HS-5 (cell line): ENCODE measurements around the gene PEAK3.
"Not testable (repeated sequence)": the region's sequence is repeated elsewhere in the genome, so short reads cannot be mapped to it uniquely, and the experiment has no call there.

Source experiments
- DNase-seq: peaks from one replicate; pipeline ENCODE4 v3.0.0-alpha.2; 2012; ENCODE audit warnings: low read depth

The PEAK3 gene

GRCh38 chr19:2288818-2289713, 7.1 kb upstream of the PEAK3 start:
- no peak for DNase-seq

DNA sequence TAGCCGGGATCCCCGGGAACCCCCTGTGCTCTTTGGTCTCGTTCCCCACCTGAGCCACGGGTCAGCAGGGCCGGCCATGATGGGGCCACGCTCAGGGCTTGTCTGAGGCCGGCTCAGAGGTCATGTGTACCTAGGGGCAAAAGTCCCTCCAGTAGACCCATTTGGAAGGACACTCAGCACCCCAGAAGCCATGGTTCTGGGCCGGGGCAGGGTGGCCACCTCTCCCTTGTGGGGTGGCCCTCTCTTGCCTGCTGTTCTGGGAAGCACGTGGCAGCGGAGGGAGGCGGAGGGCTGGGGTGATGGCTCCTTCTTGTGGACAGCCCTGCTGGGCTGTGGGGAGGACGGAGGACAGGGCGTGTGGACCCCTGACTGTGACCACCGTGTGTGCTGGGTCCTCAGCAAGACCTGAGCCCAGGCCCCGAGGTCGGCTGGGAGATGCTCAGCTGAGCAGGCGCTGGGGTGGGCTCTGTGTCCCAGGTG, 6.4 kb upstream of the PEAK3 start:
- no peak for DNase-seq

DNA sequence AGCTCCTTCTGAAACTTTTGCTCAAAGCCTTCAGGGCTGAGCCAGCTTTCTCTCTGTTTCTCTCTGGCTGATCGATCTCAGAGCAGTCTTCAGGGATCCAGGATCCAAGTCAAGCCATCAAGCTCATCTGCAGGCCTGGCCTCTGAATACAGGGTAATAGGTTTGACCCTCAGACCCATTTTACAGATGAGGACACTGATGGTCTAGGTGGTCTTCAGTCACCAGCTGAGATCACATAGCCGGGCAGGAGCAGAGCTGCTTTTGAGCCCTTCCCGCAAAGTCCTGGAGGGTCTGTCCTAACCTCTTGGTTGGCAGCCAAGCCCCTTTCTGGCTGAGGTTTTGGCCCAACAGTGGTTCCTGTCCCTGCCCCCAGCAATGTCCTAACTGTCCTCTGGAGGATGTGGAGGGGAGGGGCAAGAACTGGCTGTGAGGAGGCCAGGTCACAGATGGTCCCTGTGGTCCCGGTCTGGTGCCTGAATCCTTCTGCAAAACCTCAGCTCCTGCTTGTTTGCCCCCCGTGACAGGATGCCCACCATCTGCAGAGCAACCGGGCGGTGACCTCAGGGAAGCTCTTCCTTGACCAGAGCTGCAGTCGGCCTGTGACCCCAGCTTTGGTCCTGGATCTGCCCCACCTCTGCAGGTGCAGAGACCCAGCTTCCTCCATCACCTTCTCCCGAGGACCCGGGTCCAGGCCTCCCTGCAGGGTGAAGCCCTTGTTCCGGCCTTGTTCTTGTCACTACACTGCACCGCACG, 5.8 kb upstream of the PEAK3 start:
- DNase-seq: no peak

GRCh38 chr19:2286402-2287140, 4.6 kb upstream of the PEAK3 start:
- no peak for DNase-seq

DNA sequence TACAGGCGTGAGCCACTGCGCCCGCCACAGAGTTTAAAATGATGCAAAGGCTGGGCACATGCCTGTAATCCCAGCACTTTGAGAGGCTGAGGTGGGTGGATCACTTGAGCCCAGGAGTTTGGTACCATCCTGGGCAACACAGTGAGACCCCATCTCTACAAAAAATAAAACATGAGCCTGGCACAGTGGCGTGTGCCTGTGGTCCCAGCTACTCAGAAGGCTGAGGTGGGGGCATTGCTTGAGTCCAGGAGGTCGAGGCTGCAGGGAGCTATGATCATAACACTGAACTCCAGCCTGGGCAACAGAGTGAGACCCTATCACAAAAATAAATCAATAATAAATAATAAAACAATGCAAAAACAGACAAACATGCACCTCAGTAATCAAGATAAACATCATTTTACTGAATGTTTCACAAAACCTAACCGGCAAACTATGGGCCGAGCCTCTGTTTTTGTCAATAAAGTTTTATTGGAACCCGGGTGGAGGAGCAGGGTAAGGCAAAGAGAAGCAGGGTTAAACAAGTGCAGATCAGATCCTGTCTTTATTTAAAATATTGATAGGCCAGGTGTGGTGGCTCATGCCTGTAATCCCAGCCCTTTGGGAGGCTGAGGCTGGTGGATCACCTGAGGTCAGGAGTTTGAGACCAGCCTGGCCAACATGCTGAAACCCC, 2.0 kb upstream of the PEAK3 start:
- no peak for DNase-seq

DNA sequence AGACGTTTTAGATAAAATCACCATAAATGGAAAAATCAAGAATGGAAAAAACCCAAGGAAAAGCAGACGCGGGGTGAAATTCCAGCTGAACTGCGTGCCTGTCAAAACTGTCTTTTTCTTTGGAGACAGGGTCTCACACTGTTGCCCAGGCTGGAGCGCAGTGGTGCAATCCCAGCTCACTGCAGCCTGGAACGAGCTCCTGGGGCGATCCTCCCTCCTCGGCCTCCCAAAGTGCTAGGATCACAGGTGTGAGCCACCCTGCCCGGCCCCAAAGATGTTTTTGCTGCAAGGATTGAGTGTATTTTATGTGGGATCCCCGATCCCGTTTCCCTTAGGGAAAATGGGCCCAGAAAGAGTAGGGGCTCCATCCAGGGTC, 875 bp upstream of the PEAK3 start:
- DNase-seq: no peak

DNA sequence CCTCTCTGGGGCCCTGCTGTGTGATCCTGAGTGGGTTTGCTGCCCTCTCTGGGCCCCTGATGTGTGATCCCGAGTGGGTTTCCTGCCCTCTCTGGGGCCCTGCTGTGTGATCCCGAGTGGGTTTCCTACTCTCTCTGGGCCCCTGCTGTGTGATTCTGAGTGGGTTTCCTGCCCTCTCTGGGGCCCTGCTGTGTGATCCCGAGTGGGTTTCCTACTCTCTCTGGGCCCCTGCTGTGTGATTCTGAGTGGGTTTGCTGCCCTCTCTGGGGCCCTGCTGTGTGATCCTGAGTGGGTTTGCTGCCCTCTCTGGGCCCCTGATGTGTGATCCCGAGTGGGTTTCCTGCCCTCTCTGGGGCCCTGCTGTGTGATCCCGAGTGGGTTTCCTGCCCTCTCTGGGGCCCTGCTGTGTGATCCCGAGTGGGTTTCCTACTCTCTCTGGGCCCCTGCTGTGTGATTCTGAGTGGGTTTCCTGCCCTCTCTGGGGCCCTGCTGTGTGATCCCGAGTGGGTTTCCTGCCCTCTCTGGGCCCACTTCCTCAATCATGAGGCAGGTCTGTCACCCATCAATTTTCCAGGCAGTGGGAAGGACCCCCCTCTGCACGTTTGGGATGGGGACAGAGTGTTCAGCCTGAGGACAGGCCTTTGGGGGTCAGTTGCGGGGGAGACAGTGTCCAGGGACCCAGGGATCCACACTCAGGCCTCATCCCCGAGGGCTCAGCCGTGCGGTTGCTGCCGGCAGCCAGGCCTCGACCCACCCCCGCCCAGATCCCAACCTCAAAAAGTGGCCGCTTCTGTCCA, 512 bp downstream of the PEAK3 start:
- DNase-seq: not testable (repeated sequence)

DNA sequence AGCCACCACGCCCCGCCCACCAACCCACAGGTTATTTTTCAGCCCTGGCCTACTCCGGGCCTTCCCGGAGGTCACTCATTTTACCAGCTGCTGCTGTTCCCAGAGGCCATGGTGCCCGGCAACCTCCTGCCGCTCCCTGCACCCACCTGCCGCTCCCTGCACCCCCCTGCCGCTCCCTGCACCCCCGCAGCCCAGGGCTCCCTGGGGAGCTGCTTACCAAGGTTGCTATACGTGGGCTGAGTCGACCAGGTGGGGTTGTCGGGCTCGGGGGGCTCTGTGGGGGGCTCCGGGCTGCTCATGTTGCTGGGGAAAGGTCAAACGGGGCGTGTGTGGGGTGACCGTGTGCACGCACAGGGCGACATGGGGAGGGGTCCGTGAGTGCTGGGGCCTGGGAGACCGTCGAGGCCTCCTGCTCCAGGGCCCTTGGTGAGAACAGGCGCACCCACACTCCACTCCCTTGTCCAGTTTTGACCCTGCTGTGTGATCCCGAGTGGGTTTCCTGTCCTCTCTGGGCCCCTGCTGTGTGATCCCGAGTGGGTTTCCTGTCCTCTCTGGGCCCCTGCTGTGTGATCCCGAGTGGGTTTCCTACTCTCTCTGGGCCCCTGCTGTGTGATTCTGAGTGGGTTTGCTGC, 1.2 kb downstream of the PEAK3 start:
- no peak for DNase-seq

GRCh38 chr19:2278459-2279158, 3.4 kb downstream of the PEAK3 start:
- no peak for DNase-seq

DNA sequence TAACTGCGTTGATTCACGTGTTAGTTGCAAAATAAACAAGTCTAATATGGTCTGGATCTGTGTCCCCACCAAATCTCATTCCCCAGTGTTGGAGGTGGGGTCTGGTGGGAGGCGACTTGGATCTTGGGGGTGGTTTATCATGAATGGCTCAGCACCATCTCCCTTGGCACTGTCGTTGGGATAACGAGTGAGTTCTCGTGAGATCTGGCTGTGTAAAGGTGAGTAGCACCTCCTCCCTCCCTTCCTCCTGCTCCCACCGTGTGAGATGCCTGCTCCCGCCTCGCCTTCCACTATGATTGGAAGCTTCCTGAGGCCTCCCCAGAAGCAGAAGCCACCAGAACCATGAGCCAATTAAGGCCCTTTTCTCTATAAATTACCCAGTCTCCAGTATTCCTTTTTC, 4.8 kb downstream of the PEAK3 start:
- no peak for DNase-seq

DNA sequence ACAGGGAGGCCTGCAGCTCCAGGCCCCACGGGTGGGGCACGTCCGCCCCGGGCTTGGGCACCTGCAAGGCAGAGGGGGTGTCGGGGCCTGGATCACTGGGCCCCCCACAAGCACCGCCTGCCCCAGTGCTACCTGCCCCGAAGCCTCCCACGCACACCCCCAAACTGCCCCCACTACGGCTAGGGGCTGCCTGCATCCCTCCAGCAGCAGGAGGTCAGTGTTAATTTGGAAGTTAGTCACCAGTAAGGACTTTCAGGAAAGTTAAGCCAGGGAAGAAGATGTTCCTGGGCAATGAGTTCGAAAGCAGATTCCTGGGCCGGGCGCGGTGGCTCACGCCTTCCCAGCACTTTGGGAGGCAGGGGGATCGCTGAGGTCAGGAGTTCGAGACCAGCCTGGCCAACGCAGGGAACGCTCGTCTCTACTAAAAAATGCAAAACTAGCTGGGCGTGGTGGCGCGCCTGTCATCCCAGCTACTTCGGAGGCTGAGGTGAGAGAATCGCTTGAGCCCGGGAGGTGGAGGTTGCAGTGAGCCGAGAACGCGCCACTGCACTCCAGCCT, 5.5 kb downstream of the PEAK3 start:
- no peak for DNase-seq

DNA sequence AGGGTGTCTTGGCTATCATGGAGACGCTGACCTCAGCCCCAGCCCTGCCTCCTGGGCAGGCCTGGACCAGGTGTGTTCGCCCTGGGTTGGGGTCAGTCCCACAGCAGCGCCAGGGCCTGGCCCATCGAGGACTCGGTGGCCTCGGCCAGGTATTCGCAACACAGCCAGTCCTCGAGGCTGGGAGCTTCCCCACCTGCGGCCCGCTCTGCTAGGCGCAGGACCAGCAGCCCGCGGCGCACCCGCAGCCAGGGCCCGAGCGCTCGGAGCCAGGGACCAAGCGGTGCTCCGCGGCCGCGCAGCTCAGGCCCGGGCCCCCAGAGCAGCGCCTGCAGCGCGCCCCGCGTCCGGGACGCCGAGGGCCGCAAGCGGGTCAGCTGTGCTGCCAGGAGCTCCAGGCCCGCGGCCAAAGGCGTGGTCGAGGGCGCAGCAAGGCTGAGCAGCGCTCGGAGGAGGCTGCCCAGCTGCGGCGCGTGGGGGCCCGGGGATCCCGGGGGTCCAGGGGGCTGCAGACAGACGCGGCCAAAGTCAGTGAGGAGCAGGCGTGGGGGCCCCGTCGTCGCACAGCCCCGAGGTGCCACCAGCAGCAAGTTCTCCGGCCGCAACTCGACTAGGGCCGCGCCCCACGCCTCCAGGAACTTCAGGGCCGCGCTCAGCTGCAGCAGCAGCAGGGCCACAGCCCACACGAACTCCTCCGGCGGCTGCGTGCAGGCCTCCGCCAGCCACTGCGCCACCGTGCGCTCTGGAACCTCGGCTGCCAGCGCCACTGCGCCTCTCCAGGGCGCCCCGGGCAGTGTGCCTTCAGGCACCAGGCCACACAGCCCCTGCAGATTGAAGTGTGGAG, 6.2 kb downstream of the PEAK3 start:
- DNase-seq: no peak

GRCh38 chr19:2274931-2275535, 6.9 kb downstream of the PEAK3 start:
- DNase-seq: no peak

DNA sequence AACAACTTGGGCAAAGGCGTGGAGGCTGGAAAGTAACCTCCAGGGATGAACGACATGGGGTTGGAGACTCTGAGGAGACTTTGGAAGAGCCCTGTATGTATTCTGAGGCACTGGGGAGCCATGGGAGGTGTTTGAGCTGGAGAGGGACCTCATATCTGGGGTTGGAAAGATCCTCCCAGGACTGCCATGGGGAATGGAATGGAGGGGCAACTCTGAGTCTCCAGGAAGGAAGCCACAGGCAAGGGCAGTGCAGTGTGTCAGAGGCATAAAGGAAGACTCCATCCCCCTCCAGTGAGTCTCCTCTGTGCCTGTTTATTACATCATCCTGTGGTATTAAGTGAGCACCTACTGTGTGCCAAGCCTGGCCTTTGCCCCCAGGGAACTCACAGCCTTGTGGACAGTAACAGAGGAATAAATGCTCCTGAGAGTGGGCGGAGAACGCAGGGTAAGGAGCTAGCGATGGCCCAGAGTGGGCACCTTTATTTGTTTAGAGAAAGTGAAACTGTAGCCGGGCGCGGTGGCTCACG, 7.7 kb downstream of the PEAK3 start:
- no peak for DNase-seq

GRCh38 chr19:2273356-2274184, 8.4 kb downstream of the PEAK3 start:
- DNase-seq: no peak

DNA sequence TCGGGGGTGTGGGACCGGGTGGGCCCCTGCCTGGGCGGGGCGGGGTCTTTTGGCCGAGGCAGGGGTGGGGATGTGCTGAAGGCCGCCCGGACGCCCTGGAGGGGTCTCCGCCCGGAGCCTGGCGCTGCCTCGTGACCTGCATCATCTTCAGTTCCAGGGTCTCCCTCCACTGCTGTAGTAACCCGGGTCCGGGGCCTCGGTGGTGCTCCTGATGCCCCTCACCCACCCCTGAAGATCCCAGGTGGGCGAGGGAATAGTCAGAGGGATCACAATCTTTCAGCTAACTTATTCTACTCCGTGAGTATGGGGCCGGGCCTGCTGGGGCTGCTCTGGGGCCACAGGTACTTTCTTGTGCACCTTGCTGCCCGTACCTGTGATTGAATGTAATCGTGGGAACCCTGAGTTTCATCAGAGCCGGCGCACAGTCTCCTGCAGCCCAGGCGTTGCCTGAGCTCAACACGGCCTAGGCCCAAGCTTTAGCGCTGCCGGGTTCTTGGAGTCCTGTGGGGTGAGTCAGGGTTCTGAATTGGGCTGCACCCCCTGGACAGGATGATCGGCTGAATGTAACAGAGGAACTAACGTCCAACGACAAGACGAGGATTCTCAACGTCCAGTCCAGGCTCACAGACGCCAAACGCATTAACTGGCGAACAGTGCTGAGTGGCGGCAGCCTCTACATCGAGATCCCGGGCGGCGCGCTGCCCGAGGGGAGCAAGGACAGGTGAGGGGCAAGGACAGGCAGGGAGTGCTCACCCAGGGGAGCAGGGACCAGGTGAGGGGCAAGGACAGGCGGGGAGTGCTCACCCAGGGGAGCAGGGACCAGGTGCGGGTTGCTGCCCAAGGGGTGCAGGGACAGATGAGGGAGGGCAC, 10.5 kb downstream of the PEAK3 start:
- peak; percentile 53 for DNase-seq
